ENCODE results near the gene SLC18A2.
"Not testable (repeated sequence)": the region's sequence is repeated elsewhere in the genome, so short reads cannot be mapped to it uniquely, and the experiment has no call there.

Gene SLC18A2

GRCh38 chr10:117218654-117219053 is 22.3 kb upstream of the SLC18A2 start:
- Histone ChIP-seq H3K4me3 (ENCODE audit: low read length) (no peak overlapping the region), H3K4me1 (ENCODE audit: control insufficient read depth, insufficient read depth, low read length) (peaks cover 13% of the 10 kb centered on the region), H3K27me3 (ENCODE audit: control insufficient read depth, insufficient read depth, low read length) (peaks cover 59% of the 10 kb centered on the region), H3K9me3 (replicated peaks; ENCODE audit: low read length) (no peaks in the 10 kb centered on the region), H3K36me3 (ENCODE audit: insufficient read depth, low read length) (no peaks in the 10 kb centered on the region), H3K4me2 (ENCODE audit: low read length) (no peak overlapping the region), H3K9ac (ENCODE audit: low read depth, low read length) (no peak overlapping the region)

- Histone ChIP-seq H3K27me3 (ENCODE audit: control insufficient read depth, insufficient read depth, low read length) (peaks cover 45% of the 10 kb centered on the region), H3K4me1 (ENCODE audit: control insufficient read depth, insufficient read depth, low read length) (peaks cover 13% of the 10 kb centered on the region), H3K4me2 (ENCODE audit: low read length) (no peak overlapping the region), H3K9ac (ENCODE audit: low read depth, low read length) (no peak overlapping the region), H3K4me3 (ENCODE audit: low read length) (no peak overlapping the region), H3K36me3 (ENCODE audit: insufficient read depth, low read length) (no peaks in the 10 kb centered on the region), H3K9me3 (replicated peaks; ENCODE audit: low read length) (no peaks in the 10 kb centered on the region)
These were observed 19.7 kb upstream of the SLC18A2 start for GRCh38 chr10:117221156-117221711.

DNA sequence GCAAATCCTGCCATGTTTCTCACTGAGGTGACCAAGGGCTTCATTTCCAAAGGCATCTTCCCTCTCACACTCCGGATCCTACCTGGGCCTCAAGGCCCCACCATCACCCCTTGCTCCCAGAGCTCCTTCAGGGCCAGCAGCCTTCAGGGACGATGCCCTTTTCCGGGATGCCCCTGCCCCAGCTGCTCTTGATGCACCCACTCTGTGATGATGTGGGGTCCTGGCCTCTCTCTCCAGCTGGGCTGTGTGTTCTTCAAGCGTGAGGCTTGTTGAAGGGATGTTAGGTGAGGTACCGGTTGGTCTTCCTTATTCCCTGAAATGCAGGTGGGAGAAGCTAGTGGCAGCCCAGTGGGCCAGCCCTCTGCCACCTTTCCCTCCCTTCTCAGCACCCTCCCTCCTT is 18.4 kb upstream of the SLC18A2 start:
- no peak overlapping the region for H3K4me3 ChIP-seq (ENCODE audit: low read length)
- H3K9ac ChIP-seq (ENCODE audit: low read depth, low read length) = no peak overlapping the region
- H3K9me3 ChIP-seq (replicated peaks; ENCODE audit: low read length) = no peaks in the 10 kb centered on the region
- H3K4me2 ChIP-seq (ENCODE audit: low read length) = no peak overlapping the region
- no peaks in the 10 kb centered on the region for H3K36me3 ChIP-seq (ENCODE audit: insufficient read depth, low read length)
- peaks cover 43% of the 10 kb centered on the region for H3K27me3 ChIP-seq (ENCODE audit: control insufficient read depth, insufficient read depth, low read length)
- peaks cover under 1% of the 10 kb centered on the region for H3K4me1 ChIP-seq (ENCODE audit: control insufficient read depth, insufficient read depth, low read length)

GRCh38 chr10:117222976-117223692 is 17.8 kb upstream of the SLC18A2 start:
- Histone ChIP-seq H3K4me1 (ENCODE audit: control insufficient read depth, insufficient read depth, low read length) (no peaks in the 10 kb centered on the region), H3K4me2 (ENCODE audit: low read length) (no peak overlapping the region), H3K9me3 (replicated peaks; ENCODE audit: low read length) (no peaks in the 10 kb centered on the region), H3K36me3 (ENCODE audit: insufficient read depth, low read length) (no peaks in the 10 kb centered on the region), H3K4me3 (ENCODE audit: low read length) (no peak overlapping the region), H3K9ac (ENCODE audit: low read depth, low read length) (no peak overlapping the region), H3K27me3 (ENCODE audit: control insufficient read depth, insufficient read depth, low read length) (peaks cover 38% of the 10 kb centered on the region)

DNA sequence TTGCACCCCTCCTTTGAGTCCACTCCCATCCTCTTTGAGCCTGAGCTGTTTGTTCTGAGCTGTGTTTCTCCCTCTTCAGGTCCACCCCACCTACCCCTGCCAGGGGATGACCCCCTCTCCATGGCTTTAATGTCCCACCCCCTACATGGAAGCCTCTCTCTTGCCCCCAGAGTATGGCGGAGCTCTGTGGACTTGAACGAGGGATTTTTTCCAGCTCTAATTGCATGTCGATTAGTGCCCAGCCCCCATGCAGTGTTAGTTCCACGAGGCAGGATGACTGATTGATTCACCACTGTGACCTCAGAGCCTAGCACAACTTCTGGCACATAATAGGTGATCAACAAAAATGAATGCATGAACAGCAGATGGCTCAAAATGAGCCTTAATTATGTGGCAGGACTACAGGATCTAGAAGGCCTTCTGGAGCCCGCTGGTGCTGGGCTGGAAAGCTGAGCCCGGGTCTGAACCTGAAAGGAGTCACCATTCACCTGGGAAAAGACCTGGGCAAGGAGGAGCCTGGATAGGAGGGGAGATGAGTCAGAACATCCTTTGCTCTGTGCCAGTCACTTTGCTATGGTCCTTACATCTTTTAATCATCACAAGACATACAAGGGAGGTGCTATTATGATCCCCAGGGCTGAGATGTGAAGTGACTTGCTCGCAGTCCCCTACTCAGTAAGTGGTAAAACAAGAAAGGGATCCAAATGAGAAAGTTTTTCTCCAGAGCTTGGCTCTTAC is 17.1 kb upstream of the SLC18A2 start:
- Histone ChIP-seq H3K36me3 (ENCODE audit: insufficient read depth, low read length) (no peaks in the 10 kb centered on the region), H3K9me3 (replicated peaks; ENCODE audit: low read length) (no peaks in the 10 kb centered on the region), H3K4me1 (ENCODE audit: control insufficient read depth, insufficient read depth, low read length) (no peaks in the 10 kb centered on the region), H3K4me2 (ENCODE audit: low read length) (no peak overlapping the region), H3K4me3 (ENCODE audit: low read length) (no peak overlapping the region), H3K27me3 (ENCODE audit: control insufficient read depth, insufficient read depth, low read length) (peaks cover 31% of the 10 kb centered on the region), H3K9ac (ENCODE audit: low read depth, low read length) (no peak overlapping the region)

GRCh38 chr10:117224881-117225280 is 16.0 kb upstream of the SLC18A2 start:
- H3K4me3 ChIP-seq (ENCODE audit: low read length) = no peak overlapping the region
- peaks cover 38% of the 10 kb centered on the region for H3K27me3 ChIP-seq (ENCODE audit: control insufficient read depth, insufficient read depth, low read length)
- no peaks in the 10 kb centered on the region for H3K4me1 ChIP-seq (ENCODE audit: control insufficient read depth, insufficient read depth, low read length)
- no peak overlapping the region for H3K4me2 ChIP-seq (ENCODE audit: low read length)
- no peak overlapping the region for H3K9ac ChIP-seq (ENCODE audit: low read depth, low read length)
- H3K9me3 ChIP-seq (replicated peaks; ENCODE audit: low read length) = no peaks in the 10 kb centered on the region
- no peaks in the 10 kb centered on the region for H3K36me3 ChIP-seq (ENCODE audit: insufficient read depth, low read length)

GRCh38 chr10:117226813-117227451 is 14.0 kb upstream of the SLC18A2 start:
- Histone ChIP-seq H3K4me3 (ENCODE audit: low read length) (no peak overlapping the region), H3K27me3 (ENCODE audit: control insufficient read depth, insufficient read depth, low read length) (peaks cover 47% of the 10 kb centered on the region), H3K36me3 (ENCODE audit: insufficient read depth, low read length) (no peaks in the 10 kb centered on the region), H3K4me1 (ENCODE audit: control insufficient read depth, insufficient read depth, low read length) (no peaks in the 10 kb centered on the region), H3K4me2 (ENCODE audit: low read length) (no peak overlapping the region), H3K9me3 (replicated peaks; ENCODE audit: low read length) (no peaks in the 10 kb centered on the region), H3K9ac (ENCODE audit: low read depth, low read length) (no peak overlapping the region)

DNA sequence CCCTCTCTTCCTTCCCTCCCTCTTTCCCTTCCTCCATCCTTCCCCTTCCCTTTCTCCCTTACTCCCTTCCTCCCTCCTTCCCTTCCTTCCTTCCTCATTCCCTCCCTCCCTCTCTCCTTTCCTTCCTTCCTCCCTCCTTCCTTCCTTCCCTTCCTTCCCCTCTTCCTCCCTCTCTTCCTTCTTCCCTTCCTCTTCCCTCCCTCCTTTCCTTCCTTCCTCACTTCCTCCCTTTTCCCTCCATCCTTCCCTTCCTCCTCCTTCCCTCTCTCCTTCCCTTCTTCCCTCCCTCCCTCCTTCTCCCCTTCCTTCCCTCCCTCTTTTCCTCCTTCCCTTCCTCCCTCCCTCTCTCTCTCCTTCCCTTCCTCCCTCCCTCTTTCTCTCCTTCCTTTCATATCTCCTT is 12.7 kb upstream of the SLC18A2 start:
- Histone ChIP-seq H3K36me3 (ENCODE audit: insufficient read depth, low read length) (no peaks in the 10 kb centered on the region), H3K9ac (ENCODE audit: low read depth, low read length) (no peak overlapping the region), H3K27me3 (ENCODE audit: control insufficient read depth, insufficient read depth, low read length) (peaks cover 52% of the 10 kb centered on the region), H3K4me1 (ENCODE audit: control insufficient read depth, insufficient read depth, low read length) (no peaks in the 10 kb centered on the region), H3K9me3 (replicated peaks; ENCODE audit: low read length) (no peaks in the 10 kb centered on the region), H3K4me3 (ENCODE audit: low read length) (no peak overlapping the region), H3K4me2 (ENCODE audit: low read length) (no peak overlapping the region)

DNA sequence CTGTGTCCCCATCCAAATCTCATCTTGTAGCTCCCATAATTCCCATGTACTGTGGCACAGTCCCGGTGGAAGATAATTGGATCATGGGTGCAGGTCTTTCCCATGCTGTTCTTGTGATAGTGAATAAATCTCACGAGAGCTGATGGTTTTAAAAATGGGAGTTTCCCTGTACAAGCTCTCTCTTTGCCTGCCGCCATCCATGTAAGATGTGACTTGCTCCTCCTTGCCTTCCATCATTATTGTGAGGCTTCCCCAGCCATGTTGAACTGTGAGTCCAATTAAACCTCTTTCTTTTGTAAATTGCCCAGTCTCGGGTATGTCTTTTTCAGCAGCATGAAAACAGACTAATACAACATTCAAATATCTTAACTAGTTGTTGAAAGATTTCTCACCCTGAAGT is 10.8 kb upstream of the SLC18A2 start:
- H3K27me3 ChIP-seq (ENCODE audit: control insufficient read depth, insufficient read depth, low read length) = peaks cover 57% of the 10 kb centered on the region

GRCh38 chr10:117237401-117237991 is 3.4 kb upstream of the SLC18A2 start:
- H3K4me1 ChIP-seq (ENCODE audit: control insufficient read depth, insufficient read depth, low read length) = no peaks in the 10 kb centered on the region
- no peaks in the 10 kb centered on the region for H3K9me3 ChIP-seq (replicated peaks; ENCODE audit: low read length)
- H3K27me3 ChIP-seq (ENCODE audit: control insufficient read depth, insufficient read depth, low read length) = peaks cover 68% of the 10 kb centered on the region
- no peaks in the 10 kb centered on the region for H3K36me3 ChIP-seq (ENCODE audit: insufficient read depth, low read length)
- H3K9ac ChIP-seq (ENCODE audit: low read depth, low read length) = no peak overlapping the region
- no peak overlapping the region for H3K4me3 ChIP-seq (ENCODE audit: low read length)
- no peak overlapping the region for H3K4me2 ChIP-seq (ENCODE audit: low read length)

More for the DNA sequence above, 10.8 kb upstream of the SLC18A2 start:
- H3K4me3 ChIP-seq (ENCODE audit: low read length); H3K4me2 ChIP-seq (ENCODE audit: low read length); H3K36me3 ChIP-seq (ENCODE audit: insufficient read depth, low read length); H3K9ac ChIP-seq (ENCODE audit: low read depth, low read length); H3K4me1 ChIP-seq (ENCODE audit: control insufficient read depth, insufficient read depth, low read length); H3K9me3 ChIP-seq (replicated peaks; ENCODE audit: low read length): not testable (repeated sequence)

GRCh38 chr10:117239051-117239450 is 1.9 kb upstream of the SLC18A2 start:
- peaks cover 67% of the 10 kb centered on the region for H3K27me3 ChIP-seq (ENCODE audit: control insufficient read depth, insufficient read depth, low read length)
- no peaks in the 10 kb centered on the region for H3K9me3 ChIP-seq (replicated peaks; ENCODE audit: low read length)
- no peak overlapping the region for H3K9ac ChIP-seq (ENCODE audit: low read depth, low read length)
- H3K4me3 ChIP-seq (ENCODE audit: low read length) = no peak overlapping the region
- H3K36me3 ChIP-seq (ENCODE audit: insufficient read depth, low read length) = no peaks in the 10 kb centered on the region
- no peaks in the 10 kb centered on the region for H3K4me1 ChIP-seq (ENCODE audit: control insufficient read depth, insufficient read depth, low read length)
- H3K4me2 ChIP-seq (ENCODE audit: low read length) = no peak overlapping the region

Data from skeletal muscle satellite cell (primary cell).